Testis (tissue), 2 donors: ENCODE results near the gene ARHGEF7.

Experiments
- CTCF ChIP-seq, 3 experiments: fragments of 450-650 bp in 2 of 3; fragments of 200-600 bp in 1 of 3; sonication (generic) in 1 of 3; IDR thresholded peaks; one replicate each; pipeline ENCODE4 v1.5.1; 2016 to 2019; ENCODE audit warnings: antibody characterized with exemption in 3 of 3, mild to moderate bottlenecking in 2 of 3, moderate library complexity in 1 of 3
- POLR2A ChIP-seq: fragments of 450-650 bp; IDR thresholded peaks from one replicate; pipeline ENCODE4 v1.6.1; 2017; ENCODE audit warnings: antibody characterized with exemption, mild to moderate bottlenecking, moderate library complexity

GRCh38 chr13:111342721-111343120 lies 227.6 kb downstream of the ARHGEF7 start:
- TF ChIP-seq POLR2A (no peak), CTCF (IDR thresholded peaks at IDR 0.05) (no peak)
